Ishikawa (cell line): ENCODE measurements around the gene TAS2R16.

Experiments used
- EP300 ChIP-seq: IDR thresholded peaks from 2 replicates; pipeline ENCODE4 v1.6.1; 2012; ENCODE audit warnings: borderline replicate concordance
- NFIC ChIP-seq: IDR thresholded peaks from 2 replicates; pipeline ENCODE4 v1.6.1; 2012
- RAD21 ChIP-seq: IDR thresholded peaks from 2 replicates; pipeline ENCODE4 v1.6.1; 2012; ENCODE audit warnings: low read depth
- TAF1 ChIP-seq: IDR thresholded peaks from 2 replicates; pipeline ENCODE4 v1.6.1; 2012; ENCODE audit warnings: low read depth, mild to moderate bottlenecking
- TF ChIP-seq, protein P1 (sequence below): IDR thresholded peaks from 2 replicates; pipeline ENCODE4 v1.6.1; 2012

GRCh38 chr7:122988333-122988732 is 7.2 kb downstream of the TAS2R16 start:
- TF ChIP-seq RAD21 (no peak), EP300 (no peak), NFIC (no peak), TAF1 (no peak)
- TF ChIP-seq, protein P1, sequence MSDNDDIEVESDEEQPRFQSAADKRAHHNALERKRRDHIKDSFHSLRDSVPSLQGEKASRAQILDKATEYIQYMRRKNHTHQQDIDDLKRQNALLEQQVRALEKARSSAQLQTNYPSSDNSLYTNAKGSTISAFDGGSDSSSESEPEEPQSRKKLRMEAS, result no peak
